ENCODE results near the gene MYO7A. TPM values are rescaled to one million over a fixed set of nuclear protein-coding genes. Genes with fewer than 3 reads are reported as not detected.

MYO7A gene
- total and polyA plus RNA-seq, 2 of the 4 experiments (the other 2 are of a cell fraction), result 0.02 TPM; not detected in 1

DNA sequence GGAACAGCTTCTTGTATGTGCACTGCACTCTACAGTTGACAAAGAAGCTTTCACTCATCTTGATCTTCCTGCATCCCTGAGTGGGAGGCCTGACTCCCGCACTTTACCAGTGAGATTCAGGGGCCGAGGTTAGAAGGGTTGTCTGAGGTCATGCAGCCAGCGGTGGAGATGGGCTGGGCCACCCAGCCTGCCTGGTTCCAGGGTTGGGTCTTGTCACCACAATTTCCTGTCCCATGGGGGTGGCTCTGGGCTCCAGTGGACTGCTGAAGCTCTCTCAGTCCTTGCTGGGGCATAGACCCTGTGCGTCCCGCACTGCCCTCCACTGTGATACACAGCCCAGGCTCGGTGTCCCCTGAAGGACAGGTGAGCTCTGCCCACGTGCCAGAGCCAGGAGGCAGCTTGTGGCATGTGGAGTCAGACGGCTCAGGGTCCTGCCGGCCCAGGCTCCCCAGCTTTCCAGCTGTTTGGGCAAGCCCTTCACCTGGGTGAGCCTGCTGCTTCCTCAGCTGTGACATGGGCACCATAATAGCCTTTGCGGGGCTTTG is 6.9 kb upstream of the MYO7A start:
- Histone ChIP-seq H3K27ac (ENCODE audit: insufficient read depth, low read length) (no peak overlapping the region), H3K36me3 (ENCODE audit: control insufficient read depth, insufficient read depth, low read length) (peaks cover 29% of the 10 kb centered on the region; the same call in 1 of the 2 replicates), H4K8ac (ENCODE audit: low read depth in 2 of 2, low read length in 2 of 2) (no peak overlapping the region), H2AFZ (replicated peaks; ENCODE audit: low read length, poor library complexity) (no peak overlapping the region), H2BK5ac (ENCODE audit: low read depth, low read length, poor library complexity, severe bottlenecking) (no peak overlapping the region), H2AK5ac (ENCODE audit: low read depth, low read length) (no peak overlapping the region), H3K14ac (replicated peaks; ENCODE audit: low read depth, low read length) (no peak overlapping the region), H2BK120ac (ENCODE audit: low read depth, low read length) (no peak overlapping the region), H3K18ac (ENCODE audit: low read depth, low read length) (no peak overlapping the region), H2BK15ac (ENCODE audit: low read depth, low read length) (no peak overlapping the region), H3K27me3 (ENCODE audit: control insufficient read depth, insufficient read depth, low read length) (no peaks in the 10 kb centered on the region), H3K23ac (ENCODE audit: low read depth, low read length) (no peak overlapping the region), H3K9me1 (ENCODE audit: insufficient read depth, low read length) (no peaks in the 10 kb centered on the region; the same call in none of the 2 replicates), H3K56ac (ENCODE audit: extremely low read depth, insufficient read depth, low read length) (no peak overlapping the region), H3K9ac (ENCODE audit: low read depth, low read length) (no peak overlapping the region), H2AK9ac (replicated peaks; ENCODE audit: low read depth, low read length, poor library complexity) (no peak overlapping the region), H3K4me2 (ENCODE audit: low read depth, low read length) (no peak overlapping the region), H4K91ac (ENCODE audit: insufficient read depth, low read depth, low read length) (no peak overlapping the region), H3K4me1 (ENCODE audit: control insufficient read depth, insufficient read depth, low read length) (no peaks in the 10 kb centered on the region), H3K79me1 (ENCODE audit: low read depth in 1 of 2, low read length in 2 of 2) (no peaks in the 10 kb centered on the region), H4K20me1 (ENCODE audit: insufficient read depth, low read length) (no peaks in the 10 kb centered on the region), H3K4ac (ENCODE audit: low read depth, low read length) (no peak overlapping the region), H3K9me3 (ENCODE audit: control insufficient read depth, insufficient read depth, low read length) (no peaks in the 10 kb centered on the region), H2BK20ac (ENCODE audit: low read depth, low read length) (no peak overlapping the region), H4K5ac (ENCODE audit: low read depth, low read length) (no peak overlapping the region), H3K4me3 (ENCODE audit: insufficient read depth, low read depth, low read length) (no peak overlapping the region)
- WGBS, 2 experiments (ENCODE audit: extremely low coverage in 2 of 2, insufficient read length in 1 of 2), result 100% methylated on average over 2 of the region's 10 CpGs; no CpG with 5 or more reads in 1 of the 2 experiments
- no peak for TF ChIP-seq SMC3 (IDR thresholded peaks at IDR 0.05; ENCODE audit: low read depth, low read length)
- TF ChIP-seq CHD1 (IDR thresholded peaks at IDR 0.05; ENCODE audit: low read depth, low read length), result no peak
- no peak for TF ChIP-seq MXI1 (IDR thresholded peaks at IDR 0.05; ENCODE audit: borderline replicate concordance, low read depth, low read length)
- TF ChIP-seq MAFK (IDR thresholded peaks at IDR 0.05; ENCODE audit: low read depth, low read length), result no peak
- TF ChIP-seq POLR2A (IDR thresholded peaks at IDR 0.05; ENCODE audit: low read depth, low read length), result no peak
- TF ChIP-seq CEBPB (IDR thresholded peaks at IDR 0.05; ENCODE audit: low read depth, low read length), result no peak
- in situ Hi-C loops (cut with MboI; ENCODE audit: low sequenced_read_pairs), result loop anchor here (10.0 kb wide), 1 partner anchor 64 kb away; no protein-coding TSS in a partner anchor
- intact Hi-C loops (cut with micrococcal nuclease), result no loop called here
- ATAC-seq (ENCODE audit: low read depth) (no peak), DNase-seq (no peak)
- no TSS peak for BruUV-seq (replicated peaks)
- dilution Hi-C loops (cut with HindIII; ENCODE audit: low sequenced_read_pairs, unreplicated experiment), result no loop called here
- CTCF ChIA-PET, result no interaction called here
- POLR2A ChIA-PET (ENCODE audit: unreplicated experiment), result no interaction called here
